Stimulated activated CD8-positive, alpha-beta memory T cell treated with anti-CD3 and anti-CD28 coated beads, Interleukin-2, amount 100 ng/mL, for 1 hour (primary cell): ENCODE measurements around the gene ASB16.

Source experiments
- DNase-seq, 2 donors: peaks; one replicate each; pipeline ENCODE4 v3.0.0-alpha.2; 2020; ENCODE audit warnings: low read depth in 2 of 2

ASB16 gene

GRCh38 chr17:44187131-44187899 is 16.8 kb downstream of the ASB16 start:
- no peak for DNase-seq

DNA sequence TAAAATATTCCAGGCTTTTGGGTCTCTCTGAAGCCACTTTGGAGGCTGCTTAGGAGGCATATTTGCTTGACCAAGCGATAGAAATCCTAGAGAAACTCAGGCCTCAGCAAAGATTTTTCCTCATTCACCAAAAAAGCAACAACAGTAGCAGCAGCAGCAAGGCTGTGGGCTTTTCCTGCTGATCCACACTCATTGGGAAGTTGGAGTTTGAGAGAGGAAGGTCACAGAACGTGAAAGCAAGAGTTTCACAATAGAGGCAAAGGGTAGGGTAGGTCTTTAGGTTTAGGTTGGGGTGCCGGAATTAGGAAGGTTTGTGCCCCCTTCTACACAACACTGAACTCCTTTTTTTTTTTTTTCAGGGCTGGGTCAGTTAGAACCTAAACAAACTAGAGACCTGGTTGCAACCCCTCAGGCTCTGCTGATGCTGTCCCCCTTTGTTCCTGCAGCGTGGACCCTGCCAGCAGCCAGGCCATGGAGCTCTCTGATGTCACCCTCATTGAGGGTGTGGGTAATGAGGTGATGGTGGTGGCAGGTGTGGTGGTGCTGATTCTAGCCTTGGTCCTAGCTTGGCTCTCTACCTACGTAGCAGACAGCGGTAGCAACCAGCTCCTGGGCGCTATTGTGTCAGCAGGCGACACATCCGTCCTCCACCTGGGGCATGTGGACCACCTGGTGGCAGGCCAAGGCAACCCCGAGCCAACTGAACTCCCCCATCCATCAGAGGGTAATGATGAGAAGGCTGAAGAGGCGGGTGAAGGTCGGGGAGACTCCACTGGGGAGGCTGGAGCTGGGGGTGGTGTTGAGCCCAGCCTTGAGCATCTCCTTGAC is 18.3 kb downstream of the ASB16 start:
- no peak for DNase-seq

DNA sequence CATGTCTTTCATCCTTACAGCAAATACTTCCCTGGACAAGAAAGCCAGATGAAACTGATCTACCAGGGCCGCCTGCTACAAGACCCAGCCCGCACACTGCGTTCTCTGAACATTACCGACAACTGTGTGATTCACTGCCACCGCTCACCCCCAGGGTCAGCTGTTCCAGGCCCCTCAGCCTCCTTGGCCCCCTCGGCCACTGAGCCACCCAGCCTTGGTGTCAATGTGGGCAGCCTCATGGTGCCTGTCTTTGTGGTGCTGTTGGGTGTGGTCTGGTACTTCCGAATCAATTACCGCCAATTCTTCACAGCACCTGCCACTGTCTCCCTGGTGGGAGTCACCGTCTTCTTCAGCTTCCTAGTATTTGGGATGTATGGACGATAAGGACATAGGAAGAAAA is 20.0 kb downstream of the ASB16 start:
- DNase-seq: no peak

DNA sequence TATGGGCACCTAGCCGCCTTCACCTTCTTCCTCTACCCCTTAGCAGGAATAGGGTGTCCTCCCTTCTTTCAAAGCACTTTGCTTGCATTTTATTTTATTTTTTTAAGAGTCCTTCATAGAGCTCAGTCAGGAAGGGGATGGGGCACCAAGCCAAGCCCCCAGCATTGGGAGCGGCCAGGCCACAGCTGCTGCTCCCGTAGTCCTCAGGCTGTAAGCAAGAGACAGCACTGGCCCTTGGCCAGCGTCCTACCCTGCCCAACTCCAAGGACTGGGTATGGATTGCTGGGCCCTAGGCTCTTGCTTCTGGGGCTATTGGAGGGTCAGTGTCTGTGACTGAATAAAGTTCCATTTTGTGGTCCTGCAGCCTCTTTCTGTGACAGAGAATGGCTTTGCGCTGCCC is 20.9 kb downstream of the ASB16 start:
- no peak for DNase-seq

GRCh38 chr17:44191941-44192496 is 21.5 kb downstream of the ASB16 start:
- DNase-seq: no peak

DNA sequence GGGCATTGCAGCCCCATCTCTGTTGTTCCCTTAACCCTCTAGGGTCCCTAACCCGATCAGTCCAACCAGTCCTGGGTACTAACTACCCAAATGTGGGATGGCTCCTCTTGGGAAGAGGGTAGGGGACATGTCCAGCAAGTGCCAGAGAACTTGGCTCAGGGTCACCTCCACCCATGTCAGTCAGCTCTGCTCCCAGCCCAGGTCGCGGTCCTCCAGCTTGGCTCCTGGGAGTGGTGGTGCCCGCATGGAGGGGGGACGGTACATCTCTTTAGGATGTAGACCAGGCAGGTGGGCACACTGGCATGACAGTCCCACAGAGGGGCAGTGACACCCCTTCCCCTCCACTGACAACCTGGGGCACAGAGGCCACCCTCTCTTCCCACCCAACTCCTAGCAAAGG is 22.2 kb downstream of the ASB16 start:
- no peak for DNase-seq

GRCh38 chr17:44193326-44194084 is 23.0 kb downstream of the ASB16 start:
- no peak for DNase-seq

GRCh38 chr17:44197107-44197506 is 26.6 kb downstream of the ASB16 start:
- DNase-seq: no peak

- peak in 1 of 2 donors; percentile 36 for DNase-seq
These were observed 27.6 kb downstream of the ASB16 start for GRCh38 chr17:44197980-44198720.

GRCh38 chr17:44198721-44199552 is 28.4 kb downstream of the ASB16 start:
- peak in 1 of 2 donors; percentile 38 for DNase-seq

- peak; percentile 100 for DNase-seq
These were observed 29.3 kb downstream of the ASB16 start, which contains the start of gene ATXN7L3 for GRCh38 chr17:44199553-44200477. Gene ATXN7L3, minus strand, starts transcription at chr17:44199884. Its CDS starts 1,814 bp downstream, at chr17:44198070.

GRCh38 chr17:44200478-44201155 is 30.1 kb downstream of the ASB16 start:
- no peak for DNase-seq

DNA sequence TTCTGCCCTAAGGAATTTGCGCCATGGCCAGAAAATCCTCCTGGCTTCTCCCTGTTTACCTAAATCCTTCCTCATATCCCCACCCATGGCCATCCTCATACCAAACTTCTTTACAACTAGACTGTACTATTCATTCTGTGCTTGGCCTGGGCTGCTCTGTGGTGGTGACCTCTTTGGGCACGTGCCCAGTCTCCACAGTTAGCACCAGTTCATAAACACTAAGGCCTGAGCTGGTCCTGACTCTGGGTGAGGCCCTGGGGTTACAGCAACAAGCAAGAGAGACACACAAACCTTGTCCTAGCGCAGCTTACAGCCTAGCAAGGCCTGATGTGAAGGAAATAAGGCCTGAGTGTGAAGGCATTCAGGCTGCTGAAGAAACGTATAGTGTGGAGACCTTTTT is 32.3 kb downstream of the ASB16 start:
- DNase-seq: no peak

DNA sequence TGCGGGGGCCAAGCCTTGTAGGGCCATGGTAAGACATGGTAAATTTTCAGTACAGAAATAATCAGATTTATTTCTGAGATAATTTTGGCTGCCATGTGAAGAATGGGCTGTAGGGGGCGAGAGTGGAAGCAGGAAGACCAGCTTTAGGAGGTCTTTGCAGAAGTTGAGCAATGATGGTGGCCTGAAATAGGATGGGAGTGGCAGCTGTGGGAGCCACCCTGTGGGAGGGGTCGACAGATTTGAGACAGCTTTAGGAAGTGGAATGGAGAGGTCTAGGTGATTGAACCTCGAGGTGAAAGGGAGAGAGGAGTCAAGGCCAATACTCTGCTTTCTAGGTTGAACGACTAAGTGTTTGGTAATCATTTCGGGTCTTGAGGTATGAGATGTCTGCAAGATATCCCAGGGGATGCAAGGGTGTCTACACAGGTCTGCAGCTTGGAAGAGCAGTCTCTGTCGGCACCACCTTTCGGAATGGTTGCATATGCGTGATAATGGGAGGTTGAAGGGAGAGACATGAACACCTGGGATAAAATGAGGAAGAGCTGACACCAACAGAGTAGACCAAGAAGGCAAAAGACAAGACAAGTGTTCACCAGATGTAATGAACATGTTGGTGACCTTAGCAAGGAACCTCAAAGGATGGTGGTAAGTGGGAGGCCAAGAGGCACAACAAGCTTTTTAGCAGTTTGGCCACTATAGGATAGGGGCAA is 33.4 kb downstream of the ASB16 start:
- no peak for DNase-seq

GRCh38 chr17:44204441-44204882 is 34.0 kb downstream of the ASB16 start:
- no peak for DNase-seq

- DNase-seq: no peak
These were observed 35.7 kb downstream of the ASB16 start for GRCh38 chr17:44205962-44206824.

- no peak for DNase-seq
These were observed 36.3 kb downstream of the ASB16 start for GRCh38 chr17:44206825-44207155.
